HEK293 (cell line): Measurements from ENCODE around the gene SLC35F3.

ENCODE experiments used
- MEIS1 ChIP-seq: sonication (generic); formaldehyde crosslinking; IDR thresholded peaks from 2 replicates; pipeline ENCODE4 v1.8.1; 2022; ENCODE audit warnings: missing genetic modification reagents, mild to moderate bottlenecking, borderline replicate concordance
- REPIN1 ChIP-seq: fragments of 450-650 bp; formaldehyde crosslinking; IDR thresholded peaks from 2 replicates; pipeline ENCODE4 v1.5.1; 2017; ENCODE audit warnings: missing biosample characterization, missing genetic modification characterization, low read depth

GRCh38 chr1:233863901-233864545 is 40.5 kb upstream of the SLC35F3 start:
- no peak for TF ChIP-seq MEIS1 (CRISPR knock-in tag)
- no peak for TF ChIP-seq REPIN1
